HG02763 (cell line): ENCODE data around the gene AIM2.
A peak's percentile ranks its signal among the peaks of the same experiment; 100 is the strongest.
"Not testable (repeated sequence)": the region's sequence is repeated elsewhere in the genome, so short reads cannot be mapped to it uniquely, and the experiment has no call there.

ENCODE experiments used
- ATAC-seq: cut with Tn5 transposase; IDR thresholded peaks from one replicate; pipeline ENCODE4 v1.9.1; 2021; ENCODE audit warnings: mild to moderate bottlenecking, moderate library complexity; ENCODE audit not compliant: unreplicated experiment

Gene AIM2

DNA sequence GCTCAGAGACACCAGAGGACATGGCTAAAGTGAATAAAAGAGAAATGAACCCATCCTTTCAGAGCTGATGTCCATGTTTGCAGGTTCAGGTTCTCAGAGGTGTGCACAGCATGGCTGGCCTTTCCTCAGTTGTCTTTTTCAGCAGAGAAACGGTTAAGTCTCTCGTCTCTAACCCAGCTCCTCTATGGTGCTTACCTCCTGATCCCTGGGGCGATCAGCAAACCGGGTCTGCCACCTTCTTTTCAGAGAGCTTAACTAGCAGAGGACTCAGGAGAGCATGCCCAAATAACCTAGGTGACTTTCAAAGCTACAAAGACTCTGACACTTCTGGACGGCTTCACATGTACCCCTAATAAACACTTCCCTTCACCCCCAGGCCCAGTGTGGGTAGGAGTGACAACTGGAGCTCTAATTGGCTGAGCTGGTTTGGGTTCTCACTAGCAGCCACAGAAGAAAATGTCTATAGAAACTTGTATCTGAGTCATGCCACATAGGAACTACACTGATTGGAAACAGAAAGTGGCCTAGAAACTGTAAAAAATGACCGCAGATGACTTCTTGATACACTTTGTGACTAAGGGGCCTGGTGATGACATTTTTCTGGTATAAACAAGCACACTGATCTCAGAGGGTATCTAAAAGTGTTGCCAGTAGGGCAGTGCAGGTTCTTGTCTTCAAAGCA lies at the start of gene AIM2:
AIM2 (minus strand) TSS at position 329 of the 682 bp plus-strand sequence. CDS start 3,267 bp downstream, outside the sequence.
- ATAC-seq = peak; percentile 83

GRCh38 chr1:159123587-159123986 lies 47.0 kb upstream of the AIM2 start:
- ATAC-seq = no peak

DNA sequence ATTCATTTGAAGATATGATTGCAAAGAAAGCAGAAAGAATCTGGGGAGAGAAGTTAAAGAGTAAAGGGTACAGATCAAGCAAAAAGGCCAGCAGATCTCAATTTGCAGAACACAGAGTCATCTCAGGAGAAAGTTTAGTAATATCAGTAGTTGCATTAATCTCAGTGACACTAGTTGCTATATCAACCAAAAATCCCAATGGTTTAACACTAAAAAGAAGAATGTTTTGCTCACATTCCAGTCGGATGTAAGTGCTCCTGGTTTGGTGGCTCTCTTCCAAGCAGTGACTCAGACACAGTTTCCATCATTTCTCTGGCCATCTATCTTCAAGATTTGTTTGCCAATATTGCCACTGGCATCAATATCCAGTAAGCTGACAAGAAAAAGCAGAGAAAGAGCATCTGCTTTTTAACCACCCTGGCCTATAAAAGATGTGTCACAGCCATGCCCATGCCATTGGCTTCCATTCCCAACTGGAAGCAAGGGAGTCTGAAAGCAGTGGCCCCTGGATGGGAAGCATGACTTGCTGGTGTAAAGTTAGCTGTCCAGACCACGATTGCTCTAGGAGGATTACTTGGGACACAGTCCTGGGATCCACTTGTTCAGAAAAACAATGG lies 45.5 kb upstream of the AIM2 start:
- ATAC-seq = peak; percentile 81

- peak; percentile 45 for ATAC-seq
Observed at GRCh38 chr1:159121526-159121925, 45.0 kb upstream of the AIM2 start.

DNA sequence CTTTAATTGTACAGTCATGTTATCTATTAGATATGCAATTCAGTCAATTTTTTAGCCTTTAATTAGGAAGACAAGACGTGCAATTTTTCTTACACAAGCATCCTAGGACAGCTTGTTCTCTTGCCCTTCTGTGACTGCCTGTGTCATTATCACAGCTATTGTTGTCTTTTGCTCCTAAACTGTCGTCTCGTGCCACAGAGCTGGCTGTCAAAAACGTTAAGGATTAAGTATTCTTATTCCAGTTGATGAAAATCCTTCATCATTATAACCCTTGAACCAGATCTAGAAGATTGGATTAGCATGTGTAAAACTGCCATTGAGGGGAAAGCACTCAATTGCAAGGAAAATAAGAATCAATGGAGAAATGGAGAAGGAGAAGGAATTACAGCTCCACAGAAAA lies 43.8 kb upstream of the AIM2 start:
- no peak for ATAC-seq

- ATAC-seq = no peak
Observed at GRCh38 chr1:159113596-159114433, 37.2 kb upstream of the AIM2 start.

GRCh38 chr1:159103021-159103420 lies 26.5 kb upstream of the AIM2 start:
- ATAC-seq = not testable (repeated sequence)

DNA sequence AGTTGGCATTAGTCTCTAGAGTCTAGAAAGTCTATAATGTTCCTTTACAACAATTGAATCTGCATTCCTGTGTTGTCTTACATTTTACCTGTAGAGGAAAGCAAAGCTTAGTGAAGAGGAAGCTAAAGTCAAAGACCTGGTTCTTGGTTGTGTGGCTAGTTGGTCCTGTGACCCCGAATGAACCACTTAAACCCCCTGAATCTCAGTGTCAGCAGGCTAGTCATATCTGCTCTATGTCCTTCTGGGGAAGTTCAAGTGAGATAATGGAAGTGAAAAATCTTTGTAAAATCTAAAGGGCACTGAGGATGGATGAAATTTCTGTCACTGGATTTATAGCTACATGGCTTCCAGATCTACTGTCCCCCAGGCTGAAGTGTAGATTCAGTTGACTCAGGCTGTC lies 24.0 kb upstream of the AIM2 start:
- ATAC-seq = no peak

DNA sequence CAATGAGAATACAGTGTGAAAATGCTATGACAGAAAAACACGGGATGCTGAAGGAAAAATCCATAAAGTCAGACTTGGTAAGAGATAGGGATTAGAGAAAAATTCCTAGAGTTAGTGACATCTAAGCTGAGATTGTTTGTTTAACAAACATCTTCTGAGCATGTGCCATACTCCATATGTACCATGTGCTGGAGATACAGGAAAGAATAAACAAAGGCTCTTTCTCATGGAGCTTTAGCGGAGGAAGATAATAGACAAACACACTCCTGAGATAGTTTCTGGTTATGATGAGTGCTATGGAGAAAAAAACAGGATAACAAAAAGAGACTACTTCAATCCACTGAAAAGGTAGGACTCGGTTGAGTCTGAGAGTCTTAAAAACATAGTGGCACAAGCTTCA lies 22.0 kb upstream of the AIM2 start:
- no peak for ATAC-seq

- ATAC-seq = no peak
Observed at GRCh38 chr1:159092036-159092760, 15.6 kb upstream of the AIM2 start.

DNA sequence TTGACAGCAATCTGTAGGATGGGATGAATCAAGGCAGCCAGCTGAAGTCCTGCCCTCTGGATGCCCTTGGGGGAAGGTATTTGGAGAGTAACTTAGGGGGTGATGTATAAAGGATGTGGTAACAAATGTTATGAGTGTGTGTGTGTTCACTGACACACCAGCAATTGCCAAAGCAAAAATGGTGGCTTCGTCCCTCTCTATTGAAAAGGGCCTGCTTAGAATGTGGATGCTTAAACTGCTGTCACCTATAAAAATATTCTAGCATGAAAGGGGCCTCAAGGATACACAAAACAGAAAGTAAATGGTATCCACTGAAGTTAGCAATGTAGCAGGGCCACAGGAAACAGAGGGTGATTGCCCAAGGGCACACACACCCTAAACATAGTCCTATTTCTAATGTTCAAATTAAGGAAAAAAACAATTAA lies 15.1 kb upstream of the AIM2 start:
- no peak for ATAC-seq

GRCh38 chr1:159091180-159091560 lies 14.6 kb upstream of the AIM2 start:
- ATAC-seq = no peak

GRCh38 chr1:159090286-159091179 lies 14.0 kb upstream of the AIM2 start:
- ATAC-seq = no peak

GRCh38 chr1:159089184-159089791 lies 12.7 kb upstream of the AIM2 start:
- ATAC-seq = no peak

- no peak for ATAC-seq
Observed at GRCh38 chr1:159088546-159089183, 12.1 kb upstream of the AIM2 start.

DNA sequence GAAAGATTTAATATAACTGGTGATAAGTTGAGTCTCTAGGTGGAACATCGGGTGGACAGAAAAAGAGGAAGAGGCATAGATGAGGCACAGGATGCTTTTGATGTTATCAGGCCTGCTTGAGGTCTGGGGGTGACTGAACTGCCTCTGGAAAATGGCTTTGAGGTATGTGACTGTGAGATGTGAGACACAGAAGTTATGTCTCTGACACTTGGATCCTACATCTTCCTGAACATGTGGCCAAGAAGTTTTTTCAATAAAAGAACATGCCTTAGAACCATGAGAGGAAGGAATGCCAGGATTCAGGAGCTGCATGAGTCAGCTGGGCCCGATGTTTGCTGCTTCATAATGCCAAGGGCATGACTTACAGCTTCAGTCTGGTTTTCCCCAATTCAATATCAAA lies 11.5 kb upstream of the AIM2 start:
- no peak for ATAC-seq

- no peak for ATAC-seq
Observed at GRCh38 chr1:159084867-159085266, 8.3 kb upstream of the AIM2 start.

- ATAC-seq = no peak
Observed at GRCh38 chr1:159084152-159084551, 7.6 kb upstream of the AIM2 start.

DNA sequence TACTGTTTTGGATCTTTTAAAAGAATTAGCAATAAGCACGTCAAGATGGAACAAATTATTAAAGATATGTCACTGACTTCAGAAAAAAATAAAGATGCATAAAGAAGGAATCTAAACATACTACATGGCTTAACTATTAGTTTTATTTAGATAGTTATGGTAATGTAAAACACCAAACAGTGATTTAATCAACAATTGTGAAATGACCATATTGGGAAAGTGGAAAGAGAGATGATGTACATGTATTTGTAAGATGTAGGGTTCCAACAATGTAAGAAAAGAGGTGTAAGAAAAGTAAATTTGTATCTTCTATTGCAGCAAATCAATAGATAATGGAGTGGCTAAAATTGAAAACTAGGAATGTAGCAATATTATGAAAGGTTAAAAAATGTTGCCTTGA lies 6.4 kb upstream of the AIM2 start:
- no peak for ATAC-seq
